Stimulated activated CD4-positive, alpha-beta T cell treated with anti-CD3 and anti-CD28 coated beads, TNF-alpha, amount 100 ng/mL, for 24 hours (primary cell): ENCODE data around the gene ENTPD3.
A peak's percentile ranks its signal among the peaks of the same experiment; 100 is the strongest.
"Not testable (repeated sequence)": the region's sequence is repeated elsewhere in the genome, so short reads cannot be mapped to it uniquely, and the experiment has no call there.

Source experiments
- DNase-seq, 3 experiments: peaks; one replicate each; pipeline ENCODE4 v3.0.0-alpha.2; 2020; ENCODE audit warnings: low read depth in 3 of 3

ENTPD3 gene

GRCh38 chr3:40407007-40407406, 20.0 kb downstream of the ENTPD3 start:
- DNase-seq = no peak

- DNase-seq = no peak
Observed at GRCh38 chr3:40407611-40408010, 20.6 kb downstream of the ENTPD3 start.

- DNase-seq = no peak
Observed at GRCh38 chr3:40414270-40414669, 27.3 kb downstream of the ENTPD3 start.

- DNase-seq = no peak
Observed at GRCh38 chr3:40417845-40418543, 31.0 kb downstream of the ENTPD3 start.

- DNase-seq = no peak
Observed at GRCh38 chr3:40422861-40423260, 35.9 kb downstream of the ENTPD3 start.

- no peak for DNase-seq
Observed at GRCh38 chr3:40427045-40427669, 40.2 kb downstream of the ENTPD3 start.

GRCh38 chr3:40432793-40433192, 45.8 kb downstream of the ENTPD3 start:
- no peak for DNase-seq

- DNase-seq = no peak
Observed at GRCh38 chr3:40437889-40438288, 50.9 kb downstream of the ENTPD3 start.

- no peak for DNase-seq
Observed at GRCh38 chr3:40445062-40445461, 58.1 kb downstream of the ENTPD3 start.

- DNase-seq = no peak
Observed at GRCh38 chr3:40445880-40446279, 58.9 kb downstream of the ENTPD3 start.

GRCh38 chr3:40450438-40450837, 63.5 kb downstream of the ENTPD3 start:
- no peak for DNase-seq

- no peak for DNase-seq
Observed at GRCh38 chr3:40451551-40451950, 64.6 kb downstream of the ENTPD3 start.

- no peak for DNase-seq
Observed at GRCh38 chr3:40452057-40452456, 65.1 kb downstream of the ENTPD3 start.

- no peak for DNase-seq
Observed at GRCh38 chr3:40452562-40452875, 65.5 kb downstream of the ENTPD3 start.

- DNase-seq = peak; percentile 91 to 95 (median 93)
Observed at GRCh38 chr3:40452876-40453730, 66.1 kb downstream of the ENTPD3 start.

- no peak for DNase-seq
Observed at GRCh38 chr3:40453933-40454332, 66.9 kb downstream of the ENTPD3 start.

- DNase-seq = no peak
Observed at GRCh38 chr3:40455328-40455727, 68.3 kb downstream of the ENTPD3 start.

GRCh38 chr3:40456279-40456939, 69.4 kb downstream of the ENTPD3 start:
- no peak for DNase-seq

- peak; percentile 88 to 93 (median 90) for DNase-seq
Observed at GRCh38 chr3:40456940-40457823, 70.2 kb downstream of the ENTPD3 start, which contains the start of gene RPL14. TSS of gene RPL14 (plus strand) at chr3:40457339. CDS start at chr3:40457472, 133 bp downstream.

GRCh38 chr3:40458473-40458872, 71.5 kb downstream of the ENTPD3 start:
- DNase-seq = no peak

GRCh38 chr3:40460481-40460880, 73.5 kb downstream of the ENTPD3 start:
- not testable (repeated sequence) for DNase-seq
